Caco-2 (cell line): ENCODE measurements around the gene NEURL1B. TPM values are rescaled to one million over a fixed set of nuclear protein-coding genes. Genes with fewer than 3 reads are reported as not detected.

Experiments used
- BruUV-seq: library from RNA; stranded (reverse); fragments of 400-500 nt; replicated peaks from 2 replicates; lab custom pipeline; 2021; lab: Mats Ljungman, UMichigan
- CTCF ChIA-PET: fragments of 300-600 bp; sonication (Branson Sonifier 250); formaldehyde crosslinking; loops from one replicate; lab custom pipeline; 2022; ENCODE audit warnings: antibody characterized with exemption; lab: Charles Lee
- POLR2A ChIA-PET: fragments of 300-600 bp; sonication (Branson Sonifier 250); formaldehyde crosslinking; loops from one replicate; lab custom pipeline; 2022; ENCODE audit warnings: antibody characterized with exemption; lab: Charles Lee
- DNase-seq, 2 experiments: peaks; one replicate each; pipeline versions ENCODE4 v3.0.0 to v3.0.0-alpha.2; 2020 to 2022
- H3K27me3 ChIP-seq: replicated peaks from 2 replicates; pipeline ENCODE4 v1.6.0; 2011; ENCODE audit warnings: low read length; ENCODE audit not compliant: control insufficient read depth, insufficient read depth
- H3K36me3 ChIP-seq: 2 replicates; pipeline ENCODE4 v1.5.1; 2011; ENCODE audit warnings: low read length; ENCODE audit not compliant: control insufficient read depth, insufficient read depth
- H3K4me1 ChIP-seq: fragments of 250-450 bp; sonication (Bioruptor Pico); 2 replicates; pipeline ENCODE4 v1.5.1; 2020; ENCODE audit warnings: mild to moderate bottlenecking
- H3K4me3 ChIP-seq: 2 replicates; pipeline ENCODE4 v1.5.1; 2011; ENCODE audit warnings: low read depth, mild to moderate bottlenecking, control low read depth, low read length
- H3K9me3 ChIP-seq: fragments of 250-450 bp; sonication (Bioruptor Pico); 2 replicates; pipeline ENCODE4 v1.5.1; 2020; ENCODE audit warnings: mild to moderate bottlenecking, moderate library complexity
- H3K27ac Mint-ChIP-seq: one replicate; pipeline ENCODE4 v1.8.0; 2022; ENCODE audit warnings: mixed read lengths; ENCODE audit not compliant: unreplicated experiment
- H3K27me3 Mint-ChIP-seq: one replicate; pipeline ENCODE4 v1.8.0; 2022; ENCODE audit warnings: mixed read lengths; ENCODE audit not compliant: insufficient read depth, unreplicated experiment
- H3K36me3 Mint-ChIP-seq: one replicate; pipeline ENCODE4 v1.8.0; 2022; ENCODE audit warnings: mild to moderate bottlenecking, mixed read lengths; ENCODE audit not compliant: insufficient read depth, unreplicated experiment
- H3K4me1 Mint-ChIP-seq: one replicate; pipeline ENCODE4 v1.8.0; 2022; ENCODE audit warnings: low read depth, mixed read lengths; ENCODE audit not compliant: unreplicated experiment
- H3K4me3 Mint-ChIP-seq: one replicate; pipeline ENCODE4 v1.8.0; 2022; ENCODE audit warnings: mild to moderate bottlenecking, moderate library complexity, mixed read lengths; ENCODE audit not compliant: unreplicated experiment
- H3K9me3 Mint-ChIP-seq: one replicate; pipeline ENCODE4 v1.8.0; 2022; ENCODE audit warnings: mixed read lengths; ENCODE audit not compliant: unreplicated experiment
- CTCF ChIP-seq, 2 experiments: fragments of 200-600 bp in 1 of 2; IDR thresholded peaks; 1 replicate in 1 of 2; 2 replicates in 1 of 2; pipeline versions ENCODE4 v1.5.1 to v1.8.0; 2011 to 2022; ENCODE audit warnings: antibody characterized with exemption in 1 of 2, control low read depth in 1 of 2, inconsistent platforms in 1 of 2, low read depth in 1 of 2, low read length in 1 of 2, mild to moderate bottlenecking in 1 of 2, moderate library complexity in 1 of 2; ENCODE audit not compliant: insufficient read depth in 1 of 2, severe bottlenecking in 1 of 2, unreplicated experiment in 1 of 2
- intact Hi-C: fragments of 100-400 bp; cut with micrococcal nuclease; formaldehyde crosslinking; loops from one replicate; pipeline ENCODE4 v1.10.0; 2022; ENCODE audit not compliant: unreplicated experiment
- total RNA-seq: library from RNA; stranded (reverse); gene quantifications from 2 replicates; pipeline ENCODE4 v1.2.3, GENCODE V29; 2022

The NEURL1B gene
- total RNA-seq, 1 experiment from 2014 or later, result 7.6 TPM

GRCh38 chr5:172611913-172612312, 29.1 kb upstream of the NEURL1B start:
- no TSS peak for BruUV-seq
- TF ChIP-seq CTCF (IDR thresholded peaks at IDR 0.05; ENCODE audit: insufficient read depth in 1 of 2, low read depth in 1 of 2, low read length in 1 of 2, severe bottlenecking in 1 of 2, unreplicated experiment in 1 of 2), result no peak
- CTCF ChIA-PET, result no interaction called here
- no peaks in the 10 kb centered on the region for H3K36me3 Mint-ChIP-seq
- peaks cover 8% of the 10 kb centered on the region for H3K27me3 Mint-ChIP-seq
- H3K4me1 Mint-ChIP-seq, result no peaks in the 10 kb centered on the region
- Histone ChIP-seq H3K4me3 (no peak overlapping the region), H3K36me3 (no peaks in the 10 kb centered on the region), H3K9me3 (0 out of 2 replicates have a peak, but pooled peaks cover 4% of the 10 kb centered on the region), H3K4me1 (no peaks in the 10 kb centered on the region), H3K27me3 (no peaks in the 10 kb centered on the region; the same call in none of the 2 replicates)
- no peak overlapping the region for H3K27ac Mint-ChIP-seq
- POLR2A ChIA-PET, result no interaction called here
- DNase-seq, result no peak
- no peaks in the 10 kb centered on the region for H3K9me3 Mint-ChIP-seq
- intact Hi-C loops, result no loop called here
- H3K4me3 Mint-ChIP-seq, result no peak overlapping the region

GRCh38 chr5:172612771-172613170, 28.3 kb upstream of the NEURL1B start:
- H3K4me1 Mint-ChIP-seq, result no peaks in the 10 kb centered on the region
- POLR2A ChIA-PET, result no interaction called here
- intact Hi-C loops, result no loop called here
- no peak overlapping the region for H3K27ac Mint-ChIP-seq
- CTCF ChIA-PET, result interaction anchor here (0.7 kb wide), 1 partner anchor 56 kb away, joined by 4 read pairs; no protein-coding TSS in a partner anchor
- no peaks in the 10 kb centered on the region for H3K9me3 Mint-ChIP-seq
- Histone ChIP-seq H3K4me1 (no peaks in the 10 kb centered on the region), H3K9me3 (0 out of 2 replicates have a peak, but pooled peaks cover 4% of the 10 kb centered on the region), H3K4me3 (no peak overlapping the region), H3K27me3 (no peaks in the 10 kb centered on the region; the same call in none of the 2 replicates), H3K36me3 (no peaks in the 10 kb centered on the region)
- no peak for TF ChIP-seq CTCF (IDR thresholded peaks at IDR 0.05; ENCODE audit: insufficient read depth in 1 of 2, low read depth in 1 of 2, low read length in 1 of 2, severe bottlenecking in 1 of 2, unreplicated experiment in 1 of 2)
- peaks cover 5% of the 10 kb centered on the region for H3K27me3 Mint-ChIP-seq
- no TSS peak for BruUV-seq
- H3K4me3 Mint-ChIP-seq, result no peak overlapping the region
- DNase-seq, result no peak
- H3K36me3 Mint-ChIP-seq, result no peaks in the 10 kb centered on the region

GRCh38 chr5:172616136-172616535, 24.9 kb upstream of the NEURL1B start:
- H3K27ac Mint-ChIP-seq, result no peak overlapping the region

More at GRCh38 chr5:172616136-172616535, 24.9 kb upstream of the NEURL1B start:
- H3K4me3 ChIP-seq, result no peak overlapping the region
- H3K4me1 ChIP-seq, result no peaks in the 10 kb centered on the region
- H3K36me3 ChIP-seq, result no peaks in the 10 kb centered on the region
- TF ChIP-seq CTCF (IDR thresholded peaks at IDR 0.05; ENCODE audit: insufficient read depth in 1 of 2, low read depth in 1 of 2, low read length in 1 of 2, severe bottlenecking in 1 of 2, unreplicated experiment in 1 of 2), result no peak
- intact Hi-C loops, result no loop called here
- ChIA-PET POLR2A (no interaction called here), CTCF (no interaction called here)
- no peaks in the 10 kb centered on the region; the same call in 1 of the 2 replicates for H3K27me3 ChIP-seq
- Mint-ChIP-seq H3K27me3 (no peaks in the 10 kb centered on the region), H3K4me1 (no peaks in the 10 kb centered on the region), H3K9me3 (no peaks in the 10 kb centered on the region), H3K4me3 (no peak overlapping the region), H3K36me3 (no peaks in the 10 kb centered on the region)
- no peak for DNase-seq
- BruUV-seq, result no TSS peak
- H3K9me3 ChIP-seq, result 0 out of 2 replicates have a peak, but pooled peaks cover 4% of the 10 kb centered on the region
